HCT116 (cell line): Measurements from ENCODE around the gene SLC51A. TPM values are rescaled to one million over a fixed set of nuclear protein-coding genes. Genes with fewer than 3 reads are reported as not detected.

Experiments
- ATAC-seq: fragments of 200-7000 bp; cut with Tn5 transposase; 2 replicates; pipeline ENCODE4 v1.9.1; 2020; ENCODE audit warnings: mild to moderate bottlenecking, moderate library complexity
- BruUV-seq: library from RNA; stranded (reverse); fragments of 400-500 nt; replicated peaks from 2 replicates; lab custom pipeline; 2021; lab: Mats Ljungman, UMichigan
- CTCF ChIA-PET: fragments of 300-600 bp; sonication (Branson Sonifier 250); formaldehyde crosslinking; loops from one replicate; lab custom pipeline; 2021; ENCODE audit warnings: antibody characterized with exemption; lab: Charles Lee
- POLR2A ChIA-PET: fragments of 300-600, 350-600 bp; sonication (Branson Sonifier 250); formaldehyde crosslinking; loops from one replicate; lab custom pipeline; 2021; ENCODE audit warnings: antibody characterized with exemption; lab: Charles Lee
- RAD21 ChIA-PET, 2 experiments: fragments of 300-600 bp; sonication (Branson Sonifier 250); formaldehyde crosslinking; loops; one replicate each; lab custom pipeline; 2023; ENCODE audit warnings: low total read pairs in 2 of 2; ENCODE audit not compliant: uncharacterized antibody in 2 of 2, unreplicated experiment in 2 of 2, low non-redundant PET in 1 of 2; lab: Charles Lee
- DNase-seq: peaks from one replicate; pipeline ENCODE4 v3.0.0-alpha.2; 2010; ENCODE audit warnings: low read depth, low spot score
- H2AFZ ChIP-seq: fragments of 200-600 bp; shearing (Covaris generic), sonication (generic); 2 replicates; pipeline ENCODE4 v1.6.1; 2017; ENCODE audit warnings: low read depth, mixed run types, mixed read lengths, antibody characterized with exemption, low read length; ENCODE audit not compliant: poor library complexity, severe bottlenecking
- H3K27ac ChIP-seq: 2 replicates; pipeline ENCODE4 v1.5.1; 2012; ENCODE audit warnings: low read depth, low read length
- H3K27me3 ChIP-seq: fragments of 200-600 bp; sonication (generic); 2 replicates; pipeline ENCODE4 v1.6.1; 2016; ENCODE audit warnings: mixed run types, low read length, mixed read lengths; ENCODE audit not compliant: insufficient read depth
- H3K36me3 ChIP-seq, 2 experiments: fragments of 200-500 bp in 1 of 2; fragments of 200-600 bp in 1 of 2; sonication (Bioruptor generic) in 1 of 2; sonication (generic) in 1 of 2; 2 replicates each; pipeline versions ENCODE4 v1.5.1 to v1.6.1; 2014 to 2016; ENCODE audit warnings: low read length in 2 of 2, inconsistent platforms in 1 of 2, mixed read lengths in 1 of 2, mixed run types in 1 of 2; ENCODE audit not compliant: insufficient read depth in 2 of 2, control insufficient read depth in 1 of 2
- H3K4me1 ChIP-seq, 2 experiments: fragments of 200-600 bp in 1 of 2; sonication (generic) in 1 of 2; 2 replicates each; pipeline versions ENCODE4 v1.5.1 to v1.6.1; 2012 to 2017; ENCODE audit warnings: low read length in 2 of 2, inconsistent platforms in 1 of 2, mild to moderate bottlenecking in 1 of 2, mixed read lengths in 1 of 2, mixed run types in 1 of 2, moderate library complexity in 1 of 2; ENCODE audit not compliant: insufficient read depth in 2 of 2, control insufficient read depth in 1 of 2
- H3K4me2 ChIP-seq: fragments of 200-600 bp; sonication (generic); 2 replicates; pipeline ENCODE4 v1.6.1; 2017; ENCODE audit warnings: mixed run types, low read length, mixed read lengths
- H3K4me3 ChIP-seq, 2 experiments: fragments of 200-600 bp in 1 of 2; sonication (generic) in 1 of 2; replicated peaks in 1 of 2; 2 replicates each; pipeline ENCODE4 v1.5.1; 2011 to 2016; ENCODE audit warnings: low read length in 2 of 2, control low read depth in 1 of 2, low read depth in 1 of 2, mild to moderate bottlenecking in 1 of 2, mixed read lengths in 1 of 2, mixed run types in 1 of 2
- H3K79me2 ChIP-seq: fragments of 200-600 bp; sonication (generic); 2 replicates; pipeline ENCODE4 v1.6.1; 2017; ENCODE audit warnings: mild to moderate bottlenecking, mixed run types, low read length, moderate library complexity, mixed read lengths; ENCODE audit not compliant: insufficient read depth
- H3K9ac ChIP-seq: fragments of 200-600 bp; sonication (generic); 2 replicates; pipeline ENCODE4 v1.6.1; 2016; ENCODE audit warnings: low read length, mixed read lengths
- H3K9me2 ChIP-seq: fragments of 200-600 bp; sonication (generic), shearing (Covaris generic); 2 replicates; pipeline ENCODE4 v1.6.1; 2017; ENCODE audit warnings: mixed run types, mild to moderate bottlenecking, moderate library complexity; ENCODE audit not compliant: insufficient read depth
- H3K9me3 ChIP-seq, 2 experiments: fragments of 200-500 bp in 1 of 2; fragments of 200-600 bp in 1 of 2; sonication (Bioruptor generic) in 1 of 2; sonication (generic) in 1 of 2; 2 replicates each; pipeline ENCODE4 v1.6.1; 2014 to 2017; ENCODE audit warnings: low read length in 2 of 2, mixed read lengths in 2 of 2, inconsistent platforms in 1 of 2, low read depth in 1 of 2, mild to moderate bottlenecking in 1 of 2, mixed run types in 1 of 2, moderate library complexity in 1 of 2; ENCODE audit not compliant: control insufficient read depth in 1 of 2, insufficient read depth in 1 of 2
- H4K20me1 ChIP-seq: fragments of 200-600 bp; sonication (generic), shearing (Covaris generic); 2 replicates; pipeline ENCODE4 v1.6.1; 2017; ENCODE audit warnings: mixed run types, mild to moderate bottlenecking, moderate library complexity; ENCODE audit not compliant: insufficient read depth
- CBX3 ChIP-seq: IDR thresholded peaks from 2 replicates; pipeline ENCODE4 v1.6.1; 2012; ENCODE audit warnings: low read depth
- CEBPB ChIP-seq: IDR thresholded peaks from 2 replicates; pipeline ENCODE4 v1.6.1; 2012; ENCODE audit warnings: low read depth
- EGR1 ChIP-seq: IDR thresholded peaks from 2 replicates; pipeline ENCODE4 v1.6.1; 2012; ENCODE audit warnings: low read depth
- ELF1 ChIP-seq: IDR thresholded peaks from 2 replicates; pipeline ENCODE4 v1.6.1; 2012; ENCODE audit warnings: low read depth, borderline replicate concordance
- EZH2phosphoT487 ChIP-seq: fragments of 200-600 bp; IDR thresholded peaks from 2 replicates; pipeline ENCODE4 v1.6.1; 2018; ENCODE audit warnings: antibody characterized with exemption, borderline replicate concordance
- FOSL1 ChIP-seq: IDR thresholded peaks from 2 replicates; pipeline ENCODE4 v1.6.1; 2012; ENCODE audit warnings: low read depth
- JUND ChIP-seq: IDR thresholded peaks from 2 replicates; pipeline ENCODE4 v1.6.1; 2012
- POLR2A ChIP-seq: IDR thresholded peaks from 2 replicates; pipeline ENCODE4 v1.7.0; 2011; ENCODE audit warnings: borderline replicate concordance; ENCODE audit not compliant: insufficient read depth, insufficient read length; ENCODE audit errors: extremely low read depth
- SIN3A ChIP-seq: IDR thresholded peaks from 2 replicates; pipeline ENCODE4 v1.6.1; 2012; ENCODE audit warnings: low read depth
- SP1 ChIP-seq: IDR thresholded peaks from 2 replicates; pipeline ENCODE4 v1.6.1; 2012; ENCODE audit warnings: low read depth
- TCF7L2 ChIP-seq: IDR thresholded peaks from 2 replicates; pipeline ENCODE4 v1.7.0; 2011; ENCODE audit warnings: borderline replicate concordance, inconsistent platforms; ENCODE audit not compliant: insufficient read depth, insufficient read length; ENCODE audit errors: extremely low read depth
- YY1 ChIP-seq: IDR thresholded peaks from 2 replicates; pipeline ENCODE4 v1.6.1; 2011; ENCODE audit warnings: low read length, low read depth, moderate library complexity, mild to moderate bottlenecking; ENCODE audit not compliant: insufficient replicate concordance; ENCODE audit errors: extremely low read depth
- ZFX ChIP-seq: fragments of 450-650 bp; IDR thresholded peaks from 2 replicates; pipeline ENCODE4 v1.6.1; 2017
- intact Hi-C: fragments of 100-400 bp; cut with micrococcal nuclease; formaldehyde crosslinking; loops from 2 replicates; pipeline ENCODE4 v1.10.0; 2022
- total RNA-seq: library from RNA; stranded (reverse); gene quantifications from one replicate; pipeline ENCODE4 v1.2.1, GENCODE V29; 2021; ENCODE audit not compliant: unreplicated experiment
- TF ChIP-seq, protein P1 (sequence below): IDR thresholded peaks from 2 replicates; pipeline ENCODE4 v1.6.1; 2011; ENCODE audit warnings: mild to moderate bottlenecking, low read length, moderate library complexity; ENCODE audit not compliant: insufficient replicate concordance; ENCODE audit errors: extremely low read depth
- TF ChIP-seq, protein P2 (sequence below): IDR thresholded peaks from 2 replicates; pipeline ENCODE4 v1.6.1; 2012; ENCODE audit warnings: low read depth
- TF ChIP-seq, protein P3 (sequence below), 3 experiments: fragments of 200-600 bp in 1 of 3; sonication (generic) in 1 of 3; IDR thresholded peaks in 2 of 3; conservative IDR thresholded peaks in 1 of 3; 2 replicates each; pipeline ENCODE4 v1.5.1; 2012 to 2017; ENCODE audit warnings: low read depth in 2 of 3, low read length in 2 of 3, antibody characterized with exemption in 1 of 3, borderline replicate concordance in 1 of 3, control low read depth in 1 of 3, mild to moderate bottlenecking in 1 of 3, mixed read lengths in 1 of 3, mixed run types in 1 of 3, moderate library complexity in 1 of 3; ENCODE audit not compliant: insufficient read depth in 1 of 3
- TF ChIP-seq, protein P4 (sequence below): IDR thresholded peaks from 2 replicates; pipeline ENCODE4 v1.6.1; 2012
- TF ChIP-seq, protein P5 (sequence below): IDR thresholded peaks from 2 replicates; pipeline ENCODE4 v1.6.1; 2012

Gene SLC51A
- total RNA-seq, 1 experiment from 2014 or later, result not detected

- no peak overlapping the region for H2AFZ ChIP-seq
- ChIA-PET RAD21 (no interaction called here), POLR2A (no interaction called here), CTCF (no interaction called here)
- no peak overlapping the region for H3K4me2 ChIP-seq
- H3K27ac ChIP-seq, result no peak overlapping the region
- no peaks in the 10 kb centered on the region for H3K9me2 ChIP-seq
- no peak overlapping the region for H3K9ac ChIP-seq
- intact Hi-C loops, result no loop called here
- H3K9me3 ChIP-seq, result no peaks in the 10 kb centered on the region
- H4K20me1 ChIP-seq, result no peaks in the 10 kb centered on the region
- H3K27me3 ChIP-seq, result no peaks in the 10 kb centered on the region
- TF ChIP-seq, protein P1, sequence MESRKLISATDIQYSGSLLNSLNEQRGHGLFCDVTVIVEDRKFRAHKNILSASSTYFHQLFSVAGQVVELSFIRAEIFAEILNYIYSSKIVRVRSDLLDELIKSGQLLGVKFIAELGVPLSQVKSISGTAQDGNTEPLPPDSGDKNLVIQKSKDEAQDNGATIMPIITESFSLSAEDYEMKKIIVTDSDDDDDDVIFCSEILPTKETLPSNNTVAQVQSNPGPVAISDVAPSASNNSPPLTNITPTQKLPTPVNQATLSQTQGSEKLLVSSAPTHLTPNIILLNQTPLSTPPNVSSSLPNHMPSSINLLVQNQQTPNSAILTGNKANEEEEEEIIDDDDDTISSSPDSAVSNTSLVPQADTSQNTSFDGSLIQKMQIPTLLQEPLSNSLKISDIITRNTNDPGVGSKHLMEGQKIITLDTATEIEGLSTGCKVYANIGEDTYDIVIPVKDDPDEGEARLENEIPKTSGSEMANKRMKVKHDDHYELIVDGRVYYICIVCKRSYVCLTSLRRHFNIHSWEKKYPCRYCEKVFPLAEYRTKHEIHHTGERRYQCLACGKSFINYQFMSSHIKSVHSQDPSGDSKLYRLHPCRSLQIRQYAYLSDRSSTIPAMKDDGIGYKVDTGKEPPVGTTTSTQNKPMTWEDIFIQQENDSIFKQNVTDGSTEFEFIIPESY, result no peak
- TF ChIP-seq POLR2A (no peak), ELF1 (no peak), YY1 (no peak), ZFX (no peak), JUND (no peak), CBX3 (no peak), EGR1 (no peak), EZH2phosphoT487 (no peak), CEBPB (no peak), TCF7L2 (no peak), SIN3A (no peak), FOSL1 (no peak), SP1 (no peak)
- TF ChIP-seq, protein P2, sequence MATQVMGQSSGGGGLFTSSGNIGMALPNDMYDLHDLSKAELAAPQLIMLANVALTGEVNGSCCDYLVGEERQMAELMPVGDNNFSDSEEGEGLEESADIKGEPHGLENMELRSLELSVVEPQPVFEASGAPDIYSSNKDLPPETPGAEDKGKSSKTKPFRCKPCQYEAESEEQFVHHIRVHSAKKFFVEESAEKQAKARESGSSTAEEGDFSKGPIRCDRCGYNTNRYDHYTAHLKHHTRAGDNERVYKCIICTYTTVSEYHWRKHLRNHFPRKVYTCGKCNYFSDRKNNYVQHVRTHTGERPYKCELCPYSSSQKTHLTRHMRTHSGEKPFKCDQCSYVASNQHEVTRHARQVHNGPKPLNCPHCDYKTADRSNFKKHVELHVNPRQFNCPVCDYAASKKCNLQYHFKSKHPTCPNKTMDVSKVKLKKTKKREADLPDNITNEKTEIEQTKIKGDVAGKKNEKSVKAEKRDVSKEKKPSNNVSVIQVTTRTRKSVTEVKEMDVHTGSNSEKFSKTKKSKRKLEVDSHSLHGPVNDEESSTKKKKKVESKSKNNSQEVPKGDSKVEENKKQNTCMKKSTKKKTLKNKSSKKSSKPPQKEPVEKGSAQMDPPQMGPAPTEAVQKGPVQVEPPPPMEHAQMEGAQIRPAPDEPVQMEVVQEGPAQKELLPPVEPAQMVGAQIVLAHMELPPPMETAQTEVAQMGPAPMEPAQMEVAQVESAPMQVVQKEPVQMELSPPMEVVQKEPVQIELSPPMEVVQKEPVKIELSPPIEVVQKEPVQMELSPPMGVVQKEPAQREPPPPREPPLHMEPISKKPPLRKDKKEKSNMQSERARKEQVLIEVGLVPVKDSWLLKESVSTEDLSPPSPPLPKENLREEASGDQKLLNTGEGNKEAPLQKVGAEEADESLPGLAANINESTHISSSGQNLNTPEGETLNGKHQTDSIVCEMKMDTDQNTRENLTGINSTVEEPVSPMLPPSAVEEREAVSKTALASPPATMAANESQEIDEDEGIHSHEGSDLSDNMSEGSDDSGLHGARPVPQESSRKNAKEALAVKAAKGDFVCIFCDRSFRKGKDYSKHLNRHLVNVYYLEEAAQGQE, result no peak
- TF ChIP-seq, protein P3, sequence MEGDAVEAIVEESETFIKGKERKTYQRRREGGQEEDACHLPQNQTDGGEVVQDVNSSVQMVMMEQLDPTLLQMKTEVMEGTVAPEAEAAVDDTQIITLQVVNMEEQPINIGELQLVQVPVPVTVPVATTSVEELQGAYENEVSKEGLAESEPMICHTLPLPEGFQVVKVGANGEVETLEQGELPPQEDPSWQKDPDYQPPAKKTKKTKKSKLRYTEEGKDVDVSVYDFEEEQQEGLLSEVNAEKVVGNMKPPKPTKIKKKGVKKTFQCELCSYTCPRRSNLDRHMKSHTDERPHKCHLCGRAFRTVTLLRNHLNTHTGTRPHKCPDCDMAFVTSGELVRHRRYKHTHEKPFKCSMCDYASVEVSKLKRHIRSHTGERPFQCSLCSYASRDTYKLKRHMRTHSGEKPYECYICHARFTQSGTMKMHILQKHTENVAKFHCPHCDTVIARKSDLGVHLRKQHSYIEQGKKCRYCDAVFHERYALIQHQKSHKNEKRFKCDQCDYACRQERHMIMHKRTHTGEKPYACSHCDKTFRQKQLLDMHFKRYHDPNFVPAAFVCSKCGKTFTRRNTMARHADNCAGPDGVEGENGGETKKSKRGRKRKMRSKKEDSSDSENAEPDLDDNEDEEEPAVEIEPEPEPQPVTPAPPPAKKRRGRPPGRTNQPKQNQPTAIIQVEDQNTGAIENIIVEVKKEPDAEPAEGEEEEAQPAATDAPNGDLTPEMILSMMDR (IDR thresholded peaks at IDR 0.05 in 2 of 3, conservative IDR thresholded peaks at IDR 0.05 in 1 of 3; ENCODE audit: borderline replicate concordance in 1 of 3, insufficient read depth in 1 of 3, low read depth in 2 of 3, low read length in 2 of 3), result no peak
- TF ChIP-seq, protein P4, sequence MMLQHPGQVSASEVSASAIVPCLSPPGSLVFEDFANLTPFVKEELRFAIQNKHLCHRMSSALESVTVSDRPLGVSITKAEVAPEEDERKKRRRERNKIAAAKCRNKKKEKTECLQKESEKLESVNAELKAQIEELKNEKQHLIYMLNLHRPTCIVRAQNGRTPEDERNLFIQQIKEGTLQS, result no peak
- TF ChIP-seq, protein P5, sequence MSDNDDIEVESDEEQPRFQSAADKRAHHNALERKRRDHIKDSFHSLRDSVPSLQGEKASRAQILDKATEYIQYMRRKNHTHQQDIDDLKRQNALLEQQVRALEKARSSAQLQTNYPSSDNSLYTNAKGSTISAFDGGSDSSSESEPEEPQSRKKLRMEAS, result no peak
- ATAC-seq (no peak), DNase-seq (no peak)
- no TSS peak for BruUV-seq
- no peaks in the 10 kb centered on the region; a peak in 1 of 4 replicates for H3K4me1 ChIP-seq
- no peaks in the 10 kb centered on the region for H3K36me3 ChIP-seq
- no peaks in the 10 kb centered on the region for H3K79me2 ChIP-seq
- H3K4me3 ChIP-seq, result no peak overlapping the region
These were observed 24.3 kb upstream of the SLC51A start for GRCh38 chr3:196192036-196192523.
